A549 (cell line): ENCODE data around the gene CPNE1. TPM values are rescaled to one million over a fixed set of nuclear protein-coding genes. Genes with fewer than 3 reads are reported as not detected.

ENCODE experiments used
- ATAC-seq, 2 experiments: fragments of 200-7000 bp in 1 of 2; fragments of >200 bp in 1 of 2; cut with Nextera tagmentation in 1 of 2; cut with Tn5 transposase in 1 of 2; 3 replicates each; pipeline versions ENCODE4 v1.8.0 to v1.9.1; 2018 to 2020; ENCODE audit warnings: mild to moderate bottlenecking in 1 of 2, moderate library complexity in 1 of 2
- CTCF ChIA-PET: fragments of 300-600 bp; sonication (Branson Sonifier 250); formaldehyde crosslinking; extraction: SDS; loops from one replicate; lab custom pipeline; 2021; ENCODE audit warnings: antibody characterized with exemption, inconsistent platforms; lab: Yijun Ruan, JAX
- POLR2A ChIA-PET: fragments of 350-600 bp; formaldehyde crosslinking; extraction: SDS; loops from one replicate; lab custom pipeline; 2021; ENCODE audit warnings: antibody characterized with exemption, inconsistent platforms; lab: Yijun Ruan, JAX
- DNase-seq, 2 experiments: peaks; one replicate each; pipeline versions ENCODE4 v3.0.0 to v3.0.0-alpha.2; 2011 to 2016; ENCODE audit warnings: low read depth in 1 of 2, low spot score in 1 of 2
- FAIRE-seq: peaks from 2 replicates; lab custom pipeline; 2011; peaks lifted over from hg19 to GRCh38; lab: Jason Lieb, UNC
- H3K27ac ChIP-seq, 2 experiments: fragments of >200 bp; sonication (Bioruptor Twin); formaldehyde crosslinking; 3 replicates each; pipeline ENCODE4 v1.5.1; 2016 to 2017
- H3K4me1 ChIP-seq: fragments of >200 bp; sonication (Bioruptor Twin); formaldehyde crosslinking; 3 replicates; pipeline ENCODE4 v1.6.1; 2016
- H3K4me2 ChIP-seq: fragments of >200 bp; sonication (Bioruptor Twin); formaldehyde crosslinking; 3 replicates; pipeline ENCODE4 v1.6.1; 2016
- H3K4me3 ChIP-seq: fragments of >200 bp; sonication (Bioruptor Twin); formaldehyde crosslinking; 3 replicates; pipeline ENCODE4 v1.5.1; 2016
- H3K9me3 ChIP-seq: fragments of >200 bp; sonication (Bioruptor Twin); formaldehyde crosslinking; 3 replicates; pipeline ENCODE4 v1.6.1; 2016
- BHLHE40 ChIP-seq: IDR thresholded peaks from 2 replicates; pipeline ENCODE4 v1.6.1; 2012; ENCODE audit warnings: low read depth, low read length, inconsistent platforms
- CBX2 ChIP-seq: fragments of 200-600 bp; sonication (generic); IDR thresholded peaks from 2 replicates; pipeline ENCODE4 v1.6.1; 2016; ENCODE audit warnings: low read depth, mild to moderate bottlenecking, borderline replicate concordance
- CEBPB ChIP-seq, 2 experiments: fragments of >200 bp in 1 of 2; sonication (Bioruptor Twin) in 1 of 2; formaldehyde crosslinking in 1 of 2; IDR thresholded peaks; 2 replicates each; pipeline ENCODE4 v1.6.1; 2012 to 2016
- CHD4 ChIP-seq: fragments of 200-600 bp; sonication (generic); IDR thresholded peaks from 2 replicates; pipeline ENCODE4 v1.6.1; 2016; ENCODE audit warnings: antibody characterized with exemption, mild to moderate bottlenecking, borderline replicate concordance
- ESRRA ChIP-seq: fragments of 150-350 bp; IDR thresholded peaks from 2 replicates; pipeline ENCODE4 v1.6.1; 2014; ENCODE audit warnings: mild to moderate bottlenecking, low read length, borderline replicate concordance
- GATA3 ChIP-seq: IDR thresholded peaks from 2 replicates; pipeline ENCODE4 v1.6.1; 2012; ENCODE audit warnings: borderline replicate concordance
- HDAC2 ChIP-seq: fragments of 200-600 bp; sonication (generic); IDR thresholded peaks from 2 replicates; pipeline ENCODE4 v1.6.1; 2016
- HOXA7 ChIP-seq: fragments of 250-450 bp; sonication (Bioruptor Pico); IDR thresholded peaks from 2 replicates; pipeline ENCODE4 v1.5.0; 2020; ENCODE audit warnings: mild to moderate bottlenecking, moderate library complexity
- JUN ChIP-seq, 2 experiments: fragments of >200 bp; sonication (Bioruptor Twin); formaldehyde crosslinking; IDR thresholded peaks; 2 replicates in 1 of 2; 3 replicates in 1 of 2; pipeline ENCODE4 v1.6.1; 2016 to 2017
- KDM5A ChIP-seq: fragments of 200-600 bp; sonication (generic); IDR thresholded peaks from 2 replicates; pipeline ENCODE4 v1.6.1; 2016; ENCODE audit warnings: antibody characterized with exemption, mild to moderate bottlenecking
- MAFK ChIP-seq: fragments of 450-650 bp; IDR thresholded peaks from 2 replicates; pipeline ENCODE4 v1.6.1; 2014; ENCODE audit not compliant: partially characterized antibody
- MAZ ChIP-seq: fragments of 150-350 bp; IDR thresholded peaks from 2 replicates; pipeline ENCODE4 v1.6.1; 2014; ENCODE audit warnings: antibody characterized with exemption, low read depth, low read length, borderline replicate concordance
- RCOR1 ChIP-seq: fragments of 150-350 bp; IDR thresholded peaks from 2 replicates; pipeline ENCODE4 v1.6.1; 2014; ENCODE audit warnings: antibody characterized with exemption, low read length, low read depth
- SMC3 ChIP-seq: fragments of >200 bp; sonication (Bioruptor Twin); formaldehyde crosslinking; IDR thresholded peaks from 3 replicates; pipeline ENCODE4 v1.6.1; 2018; ENCODE audit warnings: inconsistent platforms
- SREBF2 ChIP-seq: fragments of 450-650 bp; IDR thresholded peaks from 2 replicates; pipeline ENCODE4 v1.6.1; 2014; ENCODE audit warnings: mild to moderate bottlenecking, moderate library complexity
- TP53 ChIP-seq: fragments of 250-450 bp; sonication (Bioruptor Pico); IDR thresholded peaks from 2 replicates; pipeline ENCODE4 v1.5.0; 2021; ENCODE audit warnings: mild to moderate bottlenecking, moderate library complexity
- ZFP36 ChIP-seq: fragments of 450-650 bp; IDR thresholded peaks from 2 replicates; pipeline ENCODE4 v1.6.1; 2014; ENCODE audit warnings: borderline replicate concordance; ENCODE audit not compliant: partially characterized antibody
- ZSCAN20 ChIP-seq: fragments of 250-450 bp; sonication (Bioruptor Pico); IDR thresholded peaks from 2 replicates; pipeline ENCODE4 v1.8.0; 2022; ENCODE audit warnings: mild to moderate bottlenecking, moderate library complexity
- whole genome bisulfite sequencing: methylation state at CpG from one replicate; pipeline ENCODE4 v1.1.6; 2017; ENCODE audit errors: missing lambda C conversion rate; 5-methylcytosine and 5-hydroxymethylcytosine counted together
- polyA plus RNA-seq, 4 experiments: library from polyadenylated mRNA; depleted of rRNA in 3 of 4; stranded (reverse); fragments of >200 nt; fragmentation: RNase III in 1 of 4; extraction: RNeasy Plus Mini Kit Qiagen cat#74134 plus additional on column Dnase treatment in 1 of 4; gene quantifications; 2 replicates in 3 of 4; 3 replicates in 1 of 4; pipeline ENCODE4 v1.2.3, GENCODE V29; 2011 to 2017
- TF ChIP-seq, protein P1 (sequence below): fragments of 250-450 bp; sonication (Bioruptor Pico); IDR thresholded peaks from 2 replicates; pipeline ENCODE4 v1.5.0; 2021; ENCODE audit warnings: mild to moderate bottlenecking, moderate library complexity, borderline replicate concordance
- TF ChIP-seq, protein P2 (sequence below): IDR thresholded peaks from 2 replicates; pipeline ENCODE4 v1.6.1; 2012; ENCODE audit warnings: low read depth, borderline replicate concordance
- TF ChIP-seq, protein P3 (sequence below): fragments of 250-450 bp; sonication (Bioruptor Pico); IDR thresholded peaks from 2 replicates; pipeline ENCODE4 v1.5.0; 2020; ENCODE audit warnings: low read depth, mild to moderate bottlenecking, moderate library complexity
- TF ChIP-seq, protein P4 (sequence below): fragments of 450-650 bp; IDR thresholded peaks from 2 replicates; pipeline ENCODE4 v1.6.1; 2014; ENCODE audit warnings: antibody characterized with exemption

Gene CPNE1
- polyA plus RNA-seq, 2 of the 4 experiments (the other 2 are of a cell fraction), result 199 to 244 TPM

DNA sequence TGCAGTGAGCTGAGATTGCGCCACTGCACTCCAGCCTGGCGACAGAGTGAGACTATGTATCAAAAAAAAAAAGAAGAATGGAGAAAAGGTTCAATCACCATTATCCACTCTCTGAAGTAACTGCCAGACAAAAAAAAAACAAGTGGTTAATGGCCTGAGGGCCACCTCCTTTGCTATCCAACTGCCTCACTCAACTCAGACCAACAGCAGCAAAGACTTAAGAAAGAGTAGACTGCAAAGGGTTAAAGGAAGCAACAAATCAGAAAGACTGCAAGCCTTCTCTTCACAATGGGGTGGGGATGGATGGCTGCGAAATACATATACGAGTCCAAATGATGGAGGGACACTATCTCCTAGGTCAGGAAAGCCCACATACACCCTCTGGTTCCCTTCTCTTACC is 31.3 kb upstream of the CPNE1 start:
- Histone ChIP-seq H3K4me1 (peaks cover 20% of the 10 kb centered on the region), H3K27ac (no peak overlapping the region), H3K4me2 (no peak overlapping the region), H3K4me3 (no peak overlapping the region), H3K9me3 (no peaks in the 10 kb centered on the region)
- FAIRE-seq, result no peak
- ATAC-seq, result no peak
- 86% methylated on average over 4 of the region's 4 CpGs for WGBS
- TF ChIP-seq, protein P1, sequence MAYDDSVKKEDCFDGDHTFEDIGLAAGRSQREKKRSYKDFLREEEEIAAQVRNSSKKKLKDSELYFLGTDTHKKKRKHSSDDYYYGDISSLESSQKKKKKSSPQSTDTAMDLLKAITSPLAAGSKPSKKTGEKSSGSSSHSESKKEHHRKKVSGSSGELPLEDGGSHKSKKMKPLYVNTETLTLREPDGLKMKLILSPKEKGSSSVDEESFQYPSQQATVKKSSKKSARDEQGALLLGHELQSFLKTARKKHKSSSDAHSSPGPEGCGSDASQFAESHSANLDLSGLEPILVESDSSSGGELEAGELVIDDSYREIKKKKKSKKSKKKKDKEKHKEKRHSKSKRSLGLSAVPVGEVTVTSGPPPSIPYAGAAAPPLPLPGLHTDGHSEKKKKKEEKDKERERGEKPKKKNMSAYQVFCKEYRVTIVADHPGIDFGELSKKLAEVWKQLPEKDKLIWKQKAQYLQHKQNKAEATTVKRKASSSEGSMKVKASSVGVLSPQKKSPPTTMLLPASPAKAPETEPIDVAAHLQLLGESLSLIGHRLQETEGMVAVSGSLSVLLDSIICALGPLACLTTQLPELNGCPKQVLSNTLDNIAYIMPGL (CRISPR knock-in tag), result no peak
- TF ChIP-seq MAFK, result no peak
- POLR2A ChIA-PET, result no interaction called here
- CTCF ChIA-PET, result interaction anchor here (1.5 kb wide), 1 partner anchor 232 kb away, joined by 4 read pairs; no protein-coding TSS in a partner anchor
- DNase-seq, result no peak

DNA sequence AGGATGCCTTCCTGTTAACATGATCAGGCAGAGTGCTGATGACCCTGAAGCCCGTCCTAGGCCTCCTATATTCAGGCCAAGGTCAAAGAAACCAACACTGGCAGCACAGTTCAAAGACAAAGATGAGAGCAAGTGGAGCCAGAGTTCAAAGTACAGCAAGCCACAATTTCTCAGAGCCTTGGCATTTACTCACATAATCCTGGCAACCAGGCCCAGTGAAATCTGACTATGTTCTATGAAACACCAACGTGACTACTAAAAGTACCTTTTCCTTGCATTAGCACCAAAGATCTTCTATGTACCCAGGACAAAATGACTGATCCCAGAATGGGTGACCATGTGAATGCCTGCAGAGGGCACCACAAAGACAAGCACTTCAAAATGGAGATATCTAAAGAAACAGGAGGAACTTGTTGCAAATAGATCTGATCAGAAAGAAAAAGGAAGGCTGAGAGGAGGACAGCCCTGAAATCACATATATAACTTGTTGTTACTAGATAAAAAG is 30.6 kb upstream of the CPNE1 start:
- ChIA-PET CTCF (no interaction called here), POLR2A (no interaction called here)
- TF ChIP-seq, protein P2, sequence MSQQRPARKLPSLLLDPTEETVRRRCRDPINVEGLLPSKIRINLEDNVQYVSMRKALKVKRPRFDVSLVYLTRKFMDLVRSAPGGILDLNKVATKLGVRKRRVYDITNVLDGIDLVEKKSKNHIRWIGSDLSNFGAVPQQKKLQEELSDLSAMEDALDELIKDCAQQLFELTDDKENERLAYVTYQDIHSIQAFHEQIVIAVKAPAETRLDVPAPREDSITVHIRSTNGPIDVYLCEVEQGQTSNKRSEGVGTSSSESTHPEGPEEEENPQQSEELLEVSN, result no peak
- TF ChIP-seq BHLHE40, result no peak
- TF ChIP-seq CEBPB (IDR thresholded peaks at IDR 0.05), result no peak
- no peak for TF ChIP-seq ESRRA
- no peak for TF ChIP-seq MAZ
- no peak for TF ChIP-seq SREBF2
- no peak for TF ChIP-seq HDAC2
- TF ChIP-seq, protein P3, sequence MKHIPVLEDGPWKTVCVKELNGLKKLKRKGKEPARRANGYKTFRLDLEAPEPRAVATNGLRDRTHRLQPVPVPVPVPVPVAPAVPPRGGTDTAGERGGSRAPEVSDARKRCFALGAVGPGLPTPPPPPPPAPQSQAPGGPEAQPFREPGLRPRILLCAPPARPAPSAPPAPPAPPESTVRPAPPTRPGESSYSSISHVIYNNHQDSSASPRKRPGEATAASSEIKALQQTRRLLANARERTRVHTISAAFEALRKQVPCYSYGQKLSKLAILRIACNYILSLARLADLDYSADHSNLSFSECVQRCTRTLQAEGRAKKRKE (CRISPR knock-in tag), result no peak
- TF ChIP-seq ZFP36, result no peak
- no peak for TF ChIP-seq RCOR1
- TF ChIP-seq CBX2, result no peak
- TF ChIP-seq ZSCAN20 (CRISPR knock-in tag), result no peak
- TF ChIP-seq GATA3, result no peak
- no peak for TF ChIP-seq CHD4
- TF ChIP-seq HOXA7, result no peak
- no peak for TF ChIP-seq JUN (IDR thresholded peaks at IDR 0.05)
- no peak for TF ChIP-seq KDM5A
- TF ChIP-seq SMC3, result no peak
- no peak for TF ChIP-seq TP53
- TF ChIP-seq, protein P4, sequence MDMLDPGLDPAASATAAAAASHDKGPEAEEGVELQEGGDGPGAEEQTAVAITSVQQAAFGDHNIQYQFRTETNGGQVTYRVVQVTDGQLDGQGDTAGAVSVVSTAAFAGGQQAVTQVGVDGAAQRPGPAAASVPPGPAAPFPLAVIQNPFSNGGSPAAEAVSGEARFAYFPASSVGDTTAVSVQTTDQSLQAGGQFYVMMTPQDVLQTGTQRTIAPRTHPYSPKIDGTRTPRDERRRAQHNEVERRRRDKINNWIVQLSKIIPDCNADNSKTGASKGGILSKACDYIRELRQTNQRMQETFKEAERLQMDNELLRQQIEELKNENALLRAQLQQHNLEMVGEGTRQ, result no peak
- no peak for FAIRE-seq
- WGBS, result 81% methylated on average over 2 of the region's 2 CpGs
- DNase-seq, result no peak
- H3K4me3 ChIP-seq, result no peak overlapping the region
- H3K4me2 ChIP-seq, result no peak overlapping the region
- ATAC-seq, result no peak
- no peak overlapping the region for H3K27ac ChIP-seq
- H3K4me1 ChIP-seq, result peaks cover 13% of the 10 kb centered on the region
- no peaks in the 10 kb centered on the region for H3K9me3 ChIP-seq
